ENCODE data around the gene SETD3. TPM values are rescaled to one million over a fixed set of nuclear protein-coding genes. Genes with fewer than 3 reads are reported as not detected.

Gene SETD3
- polyA plus RNA-seq, 1 donor (not counting 4 experiments of a cell fraction or from before 2014, with no cell fraction given), result 48.1 TPM

- Histone ChIP-seq H3K4me2 (ENCODE audit: control insufficient read depth, extremely low read depth, insufficient read depth, low read depth, low read length) (no peak overlapping the region), H3K4me3 (ENCODE audit: control insufficient read depth in 2 of 3, extremely low read depth in 1 of 3, insufficient read depth in 2 of 3, low read depth in 1 of 3, low read length in 3 of 3) (no peak overlapping the region), H4K20me1 (ENCODE audit: control insufficient read depth, extremely low read depth, insufficient read depth, low read length) (peaks cover 6% of the 10 kb centered on the region), H3K27ac (ENCODE audit: control insufficient read depth, insufficient read depth, low read length) (no peak overlapping the region), H3K4me1 (ENCODE audit: control insufficient read depth, extremely low read depth, insufficient read depth, low read length) (no peaks in the 10 kb centered on the region), H3K9me3 (ENCODE audit: control insufficient read depth, low read depth, low read length) (no peaks in the 10 kb centered on the region), H3K9ac (ENCODE audit: control insufficient read depth, extremely low read depth, insufficient read depth, low read length) (no peak overlapping the region), H3K27me3 (ENCODE audit: control insufficient read depth, extremely low read depth, insufficient read depth, low read length) (no peaks in the 10 kb centered on the region), H3K36me3 (ENCODE audit: control insufficient read depth in 2 of 2, extremely low read depth in 1 of 2, insufficient read depth in 2 of 2, low read length in 2 of 2) (peaks cover 59 to 61% of the 10 kb centered on the region in 2 experiments), H3K9me1 (ENCODE audit: control insufficient read depth, extremely low read depth, insufficient read depth, low read length) (no peaks in the 10 kb centered on the region), H2AFZ (ENCODE audit: control insufficient read depth, low read length) (no peak overlapping the region), H3K79me2 (ENCODE audit: control insufficient read depth, insufficient read depth, low read length) (peaks cover 2% of the 10 kb centered on the region)
- FAIRE-seq (no peak), DNase-seq (ENCODE audit: low read depth, low spot score) (no peak)
- no peak for TF ChIP-seq EZH2 (IDR thresholded peaks at IDR 0.05; ENCODE audit: low read length)
- no peak for TF ChIP-seq CTCF (optimal IDR thresholded peaks at IDR 0.05 in 1 of 3, IDR thresholded peaks at IDR 0.05 in 1 of 3, conservative IDR thresholded peaks at IDR 0.05 in 1 of 3; ENCODE audit: extremely low read depth in 1 of 3, insufficient read depth in 2 of 3, low read length in 3 of 3)
- dilution Hi-C loops (cut with MboI; ENCODE audit: extremely low pct_ligation_motif_present, low sequenced_read_pairs), result no loop called here
These were observed 25.6 kb upstream of the SETD3 start for GRCh38 chr14:99506276-99506675.

- Histone ChIP-seq H3K4me2 (ENCODE audit: control insufficient read depth, extremely low read depth, insufficient read depth, low read depth, low read length) (no peak overlapping the region), H4K20me1 (ENCODE audit: control insufficient read depth, extremely low read depth, insufficient read depth, low read length) (peaks cover 6% of the 10 kb centered on the region), H3K4me3 (ENCODE audit: control insufficient read depth in 2 of 3, extremely low read depth in 1 of 3, insufficient read depth in 2 of 3, low read depth in 1 of 3, low read length in 3 of 3) (no peak overlapping the region), H3K9ac (ENCODE audit: control insufficient read depth, extremely low read depth, insufficient read depth, low read length) (no peak overlapping the region), H3K9me1 (ENCODE audit: control insufficient read depth, extremely low read depth, insufficient read depth, low read length) (no peaks in the 10 kb centered on the region), H2AFZ (ENCODE audit: control insufficient read depth, low read length) (no peak overlapping the region), H3K79me2 (ENCODE audit: control insufficient read depth, insufficient read depth, low read length) (peaks cover 2% of the 10 kb centered on the region), H3K36me3 (ENCODE audit: control insufficient read depth in 2 of 2, extremely low read depth in 1 of 2, insufficient read depth in 2 of 2, low read length in 2 of 2) (peaks cover 56 to 62% of the 10 kb centered on the region in 2 experiments), H3K4me1 (ENCODE audit: control insufficient read depth, extremely low read depth, insufficient read depth, low read length) (no peaks in the 10 kb centered on the region), H3K27me3 (ENCODE audit: control insufficient read depth, extremely low read depth, insufficient read depth, low read length) (no peaks in the 10 kb centered on the region), H3K9me3 (ENCODE audit: control insufficient read depth, low read depth, low read length) (no peaks in the 10 kb centered on the region), H3K27ac (ENCODE audit: control insufficient read depth, insufficient read depth, low read length) (no peak overlapping the region)
- dilution Hi-C loops (cut with MboI; ENCODE audit: extremely low pct_ligation_motif_present, low sequenced_read_pairs), result no loop called here
- TF ChIP-seq EZH2 (IDR thresholded peaks at IDR 0.05; ENCODE audit: low read length) (no peak), CTCF (optimal IDR thresholded peaks at IDR 0.05 in 1 of 3, IDR thresholded peaks at IDR 0.05 in 1 of 3, conservative IDR thresholded peaks at IDR 0.05 in 1 of 3; ENCODE audit: extremely low read depth in 1 of 3, insufficient read depth in 2 of 3, low read length in 3 of 3) (no peak)
- FAIRE-seq (no peak), DNase-seq (ENCODE audit: low read depth, low spot score) (no peak)
These were observed 24.4 kb upstream of the SETD3 start for GRCh38 chr14:99505089-99505488.

Measured in keratinocyte (primary cell).